H1 (cell line): Measurements from ENCODE around the gene PTPRO.

Source experiments
- CHD1 ChIP-seq: IDR thresholded peaks from 2 replicates; pipeline ENCODE4 v1.6.1; 2012; ENCODE audit warnings: low read depth, low read length, improper control_type of control experiment
- CTCF ChIP-seq, 3 experiments: IDR thresholded peaks; 1 replicate in 2 of 3; 2 replicates in 1 of 3; pipeline versions ENCODE4 v1.5.1 to v1.6.1; 2011; ENCODE audit warnings: low read length in 3 of 3, mild to moderate bottlenecking in 3 of 3, inconsistent platforms in 2 of 3, low read depth in 1 of 3, moderate library complexity in 1 of 3; ENCODE audit not compliant: insufficient read depth in 1 of 3; ENCODE audit errors: control extremely low read depth in 1 of 3
- EZH2 ChIP-seq: fragments of 200-600 bp; sonication (generic); IDR thresholded peaks from 2 replicates; pipeline ENCODE4 v1.7.1; 2012; ENCODE audit warnings: low read depth, mild to moderate bottlenecking, moderate library complexity, low read length, inconsistent platforms; ENCODE audit not compliant: severe bottlenecking
- KDM5A ChIP-seq: fragments of 200-600 bp; IDR thresholded peaks from 2 replicates; pipeline ENCODE4 v1.7.1; 2012; ENCODE audit warnings: mild to moderate bottlenecking, low read length, inconsistent platforms, mixed read lengths
- NRF1 ChIP-seq: IDR thresholded peaks from 2 replicates; pipeline ENCODE4 v1.6.1; 2011; ENCODE audit warnings: mild to moderate bottlenecking, low read depth, low read length, improper control_type of control experiment
- POLR2A ChIP-seq, 2 experiments: IDR thresholded peaks; 1 replicate in 1 of 2; 2 replicates in 1 of 2; pipeline ENCODE4 v1.6.1; 2011; ENCODE audit warnings: low read depth in 2 of 2, low read length in 2 of 2, mild to moderate bottlenecking in 2 of 2; ENCODE audit errors: control extremely low read depth in 1 of 2
- POU5F1 ChIP-seq: IDR thresholded peaks from 2 replicates; pipeline ENCODE4 v1.6.1; 2011; ENCODE audit warnings: low read depth, mild to moderate bottlenecking, low read length, moderate library complexity
- RFX5 ChIP-seq: IDR thresholded peaks from 2 replicates; pipeline ENCODE4 v1.6.1; 2011; ENCODE audit warnings: low read depth, low read length, improper control_type of control experiment, borderline replicate concordance
- TCF12 ChIP-seq: IDR thresholded peaks from 2 replicates; pipeline ENCODE4 v1.6.1; 2011; ENCODE audit warnings: low read depth, mild to moderate bottlenecking, low read length
- ZNF274 ChIP-seq: IDR thresholded peaks from 2 replicates; pipeline ENCODE4 v1.7.0; 2012; ENCODE audit warnings: low read length, borderline replicate concordance; ENCODE audit errors: extremely low read depth

GRCh38 chr12:15591811-15592210 lies 269.5 kb downstream of the PTPRO start:
- TF ChIP-seq POLR2A (IDR thresholded peaks at IDR 0.05; ENCODE audit: control extremely low read depth in 1 of 2, low read depth in 2 of 2, low read length in 2 of 2) (no peak), KDM5A (no peak), RFX5 (no peak), CTCF (IDR thresholded peaks at IDR 0.05; ENCODE audit: control extremely low read depth in 1 of 3, insufficient read depth in 1 of 3, low read depth in 1 of 3, low read length in 3 of 3) (no peak), POU5F1 (no peak), EZH2 (no peak), TCF12 (no peak), ZNF274 (no peak), NRF1 (no peak), CHD1 (no peak)
